ENCODE measurements around the gene CDC42BPA.

Gene CDC42BPA

GRCh38 chr1:226976276-226976977 lies 341.9 kb downstream of the CDC42BPA start:
- DNase-seq = no peak

GRCh38 chr1:226975259-226976250 lies 342.7 kb downstream of the CDC42BPA start:
- no peak for DNase-seq

- DNase-seq = no peak
These were observed 343.6 kb downstream of the CDC42BPA start for GRCh38 chr1:226974544-226975258.

- DNase-seq = no peak
These were observed 344.3 kb downstream of the CDC42BPA start for GRCh38 chr1:226973898-226974543.

- no peak for DNase-seq
These were observed 344.9 kb downstream of the CDC42BPA start for GRCh38 chr1:226973371-226973897.

- no peak for DNase-seq
These were observed 345.4 kb downstream of the CDC42BPA start for GRCh38 chr1:226972931-226973330.

- no peak for DNase-seq
These were observed 346.5 kb downstream of the CDC42BPA start for GRCh38 chr1:226971765-226972164.

GRCh38 chr1:226967665-226968064 lies 350.6 kb downstream of the CDC42BPA start:
- DNase-seq = no peak

- no peak for DNase-seq
These were observed 351.6 kb downstream of the CDC42BPA start for GRCh38 chr1:226966683-226967082.

GRCh38 chr1:226965581-226966440 lies 352.5 kb downstream of the CDC42BPA start:
- no peak for DNase-seq

- no peak for DNase-seq
These were observed 353.4 kb downstream of the CDC42BPA start for GRCh38 chr1:226964611-226965486.

- no peak for DNase-seq
These were observed 354.2 kb downstream of the CDC42BPA start for GRCh38 chr1:226964068-226964425.

- no peak for DNase-seq
These were observed 355.6 kb downstream of the CDC42BPA start for GRCh38 chr1:226962421-226963391.

GRCh38 chr1:226960944-226961765 lies 357.1 kb downstream of the CDC42BPA start:
- no peak for DNase-seq

GRCh38 chr1:226960256-226960655 lies 358.0 kb downstream of the CDC42BPA start:
- DNase-seq = no peak

- DNase-seq = no peak
These were observed 360.0 kb downstream of the CDC42BPA start for GRCh38 chr1:226958300-226958699.

GRCh38 chr1:226957714-226958113 lies 360.6 kb downstream of the CDC42BPA start:
- DNase-seq = no peak

Data from CD4-positive, alpha-beta T cell treated with Interleukin-10 for 1 hour (primary cell).